Measurements from ENCODE around the gene DNAJC18.

Gene DNAJC18

DNA sequence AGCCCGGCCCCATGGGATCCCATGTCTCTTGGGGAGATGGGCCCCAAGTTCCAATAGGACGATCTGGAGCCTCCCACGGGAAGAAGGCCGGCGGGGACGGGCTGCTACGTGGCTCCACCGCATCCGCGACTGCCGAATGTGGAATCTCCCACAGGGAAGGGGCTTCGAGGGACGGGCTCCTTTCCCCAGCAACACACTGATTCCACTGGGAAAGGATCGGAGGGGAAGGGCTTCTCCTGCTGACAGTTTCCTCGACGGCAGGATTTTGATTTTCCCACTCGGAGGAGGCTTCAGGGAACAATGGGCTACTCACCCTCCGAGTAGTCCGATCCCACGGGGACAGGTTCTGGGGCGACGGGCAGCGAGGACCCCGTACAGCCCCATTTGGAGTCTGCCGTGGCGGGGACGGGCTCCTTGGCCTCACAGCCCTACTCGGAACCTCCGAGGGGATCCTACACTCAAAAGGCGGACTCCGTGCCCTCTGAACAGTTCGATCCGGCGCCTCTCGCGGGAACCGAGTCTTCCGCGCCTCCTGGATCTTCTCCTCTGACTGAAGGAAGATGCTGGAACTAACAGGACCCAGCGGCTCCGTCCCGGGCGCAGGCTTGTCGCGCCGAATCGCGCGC is 45.7 kb downstream of the DNAJC18 start (continued):
- TF ChIP-seq, protein P1, sequence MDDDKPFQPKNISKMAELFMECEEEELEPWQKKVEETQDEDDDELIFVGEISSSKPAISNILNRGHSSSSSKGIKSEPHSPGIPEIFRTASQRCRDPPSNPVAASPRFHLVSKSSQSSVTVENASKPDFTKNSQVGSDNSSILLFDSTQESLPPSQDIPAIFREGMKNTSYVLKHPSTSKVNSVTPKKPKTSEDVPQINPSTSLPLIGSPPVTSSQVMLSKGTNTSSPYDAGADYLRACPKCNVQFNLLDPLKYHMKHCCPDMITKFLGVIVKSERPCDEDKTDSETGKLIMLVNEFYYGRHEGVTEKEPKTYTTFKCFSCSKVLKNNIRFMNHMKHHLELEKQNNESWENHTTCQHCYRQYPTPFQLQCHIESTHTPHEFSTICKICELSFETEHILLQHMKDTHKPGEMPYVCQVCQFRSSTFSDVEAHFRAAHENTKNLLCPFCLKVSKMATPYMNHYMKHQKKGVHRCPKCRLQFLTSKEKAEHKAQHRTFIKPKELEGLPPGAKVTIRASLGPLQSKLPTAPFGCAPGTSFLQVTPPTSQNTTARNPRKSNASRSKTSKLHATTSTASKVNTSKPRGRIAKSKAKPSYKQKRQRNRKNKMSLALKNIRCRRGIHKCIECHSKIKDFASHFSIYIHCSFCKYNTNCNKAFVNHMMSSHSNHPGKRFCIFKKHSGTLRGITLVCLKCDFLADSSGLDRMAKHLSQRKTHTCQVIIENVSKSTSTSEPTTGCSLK (tag by site-specific recombination; IDR thresholded peaks at IDR 0.05), result no peak

DNA sequence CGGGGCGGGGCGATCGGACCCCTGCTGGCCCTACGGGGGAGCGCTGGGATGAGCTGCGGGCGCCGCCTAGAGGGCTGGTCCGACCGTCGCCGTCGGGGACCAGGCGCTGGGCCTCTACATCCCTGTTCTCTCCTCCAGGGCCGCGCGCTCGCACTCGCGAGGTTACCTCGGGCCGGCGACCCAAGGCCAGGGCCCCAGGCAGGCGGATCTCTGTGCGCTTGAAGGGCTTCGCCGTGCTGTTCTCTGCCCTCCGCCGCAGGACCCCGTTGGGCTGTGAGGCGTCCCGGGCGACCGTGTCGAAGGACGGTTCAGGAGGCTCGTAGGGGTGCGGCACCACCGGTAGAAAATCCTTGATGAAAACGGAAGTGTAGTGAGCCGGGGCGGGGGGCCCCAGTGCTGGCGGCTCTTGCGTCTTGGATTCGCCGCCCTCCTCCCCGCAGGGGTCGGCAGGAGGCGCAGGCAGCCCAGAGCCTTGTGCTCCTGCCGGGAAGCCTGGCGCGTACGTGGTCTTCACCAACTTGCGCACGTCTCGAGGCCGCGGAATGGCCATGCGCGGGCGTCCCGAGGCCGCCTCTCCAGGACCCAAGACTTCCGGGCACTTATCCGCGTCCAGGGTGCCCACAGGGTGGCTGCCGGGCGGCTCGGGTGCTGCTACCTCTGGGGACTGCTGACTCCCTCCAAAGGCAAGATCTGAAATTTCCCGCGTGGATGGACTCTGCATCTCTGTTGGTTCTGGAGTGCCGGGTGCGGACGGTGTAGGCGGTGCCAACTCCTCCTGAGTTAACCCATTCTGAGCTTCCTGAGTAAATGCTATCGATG is 46.4 kb downstream of the DNAJC18 start:
- Histone ChIP-seq H3K27ac (ENCODE audit: extremely low read depth, low read depth, low read length) (peak overlapping the region; percentile 62; the same call in 1 of the 2 replicates), H3K4me1 (ENCODE audit: control insufficient read depth, insufficient read depth, low read length) (no peaks in the 10 kb centered on the region; the same call in 1 of the 2 replicates), H3K9me3 (ENCODE audit: control insufficient read depth, insufficient read depth, low read depth, low read length) (no peaks in the 10 kb centered on the region), H3K4me3 (ENCODE audit: low read depth, low read length) (peak overlapping the region; percentile 22), H3K36me3 (ENCODE audit: control insufficient read depth in 2 of 2, insufficient read depth in 1 of 2, low read length in 2 of 2) (no peaks in the 10 kb centered on the region; a peak in 1 of 3 replicates)
- ChIA-PET CTCF (interaction anchor here (0.6 to 2.5 kb wide), 6 partner anchors 9 to 1047 kb away, joined by 3 to 18 read pairs (median 4); partner anchors contain the start of gene SPATA24), POLR2A (interaction anchor here (0.7 kb wide), 1 partner anchor 11 kb away, joined by 3 read pairs; the partner anchor contains the start of gene SPATA24)
- TF ChIP-seq ZNF202 (tag by site-specific recombination; IDR thresholded peaks at IDR 0.05; ENCODE audit: borderline replicate concordance) (0 out of 2 replicates have a peak, but pooled peaks have one; percentile 16), WT1 (tag by site-specific recombination; IDR thresholded peaks at IDR 0.05) (no peak), ZFHX2 (tag by site-specific recombination; conservative IDR thresholded peaks at IDR 0.05) (no peak)
- TF ChIP-seq, protein P2, sequence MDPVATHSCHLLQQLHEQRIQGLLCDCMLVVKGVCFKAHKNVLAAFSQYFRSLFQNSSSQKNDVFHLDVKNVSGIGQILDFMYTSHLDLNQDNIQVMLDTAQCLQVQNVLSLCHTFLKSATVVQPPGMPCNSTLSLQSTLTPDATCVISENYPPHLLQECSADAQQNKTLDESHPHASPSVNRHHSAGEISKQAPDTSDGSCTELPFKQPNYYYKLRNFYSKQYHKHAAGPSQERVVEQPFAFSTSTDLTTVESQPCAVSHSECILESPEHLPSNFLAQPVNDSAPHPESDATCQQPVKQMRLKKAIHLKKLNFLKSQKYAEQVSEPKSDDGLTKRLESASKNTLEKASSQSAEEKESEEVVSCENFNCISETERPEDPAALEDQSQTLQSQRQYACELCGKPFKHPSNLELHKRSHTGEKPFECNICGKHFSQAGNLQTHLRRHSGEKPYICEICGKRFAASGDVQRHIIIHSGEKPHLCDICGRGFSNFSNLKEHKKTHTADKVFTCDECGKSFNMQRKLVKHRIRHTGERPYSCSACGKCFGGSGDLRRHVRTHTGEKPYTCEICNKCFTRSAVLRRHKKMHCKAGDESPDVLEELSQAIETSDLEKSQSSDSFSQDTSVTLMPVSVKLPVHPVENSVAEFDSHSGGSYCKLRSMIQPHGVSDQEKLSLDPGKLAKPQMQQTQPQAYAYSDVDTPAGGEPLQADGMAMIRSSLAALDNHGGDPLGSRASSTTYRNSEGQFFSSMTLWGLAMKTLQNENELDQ (tag by site-specific recombination; IDR thresholded peaks at IDR 0.05; ENCODE audit: low read depth), result no peak
- TF ChIP-seq, protein P3, sequence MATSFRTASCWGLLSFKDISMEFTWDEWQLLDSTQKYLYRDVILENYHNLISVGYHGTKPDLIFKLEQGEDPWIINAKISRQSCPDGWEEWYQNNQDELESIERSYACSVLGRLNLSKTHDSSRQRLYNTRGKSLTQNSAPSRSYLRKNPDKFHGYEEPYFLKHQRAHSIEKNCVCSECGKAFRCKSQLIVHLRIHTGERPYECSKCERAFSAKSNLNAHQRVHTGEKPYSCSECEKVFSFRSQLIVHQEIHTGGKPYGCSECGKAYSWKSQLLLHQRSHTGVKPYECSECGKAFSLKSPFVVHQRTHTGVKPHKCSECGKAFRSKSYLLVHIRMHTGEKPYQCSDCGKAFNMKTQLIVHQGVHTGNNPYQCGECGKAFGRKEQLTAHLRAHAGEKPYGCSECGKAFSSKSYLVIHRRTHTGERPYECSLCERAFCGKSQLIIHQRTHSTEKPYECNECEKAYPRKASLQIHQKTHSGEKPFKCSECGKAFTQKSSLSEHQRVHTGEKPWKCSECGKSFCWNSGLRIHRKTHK (tag by site-specific recombination; IDR thresholded peaks at IDR 0.05), result no peak

DNA sequence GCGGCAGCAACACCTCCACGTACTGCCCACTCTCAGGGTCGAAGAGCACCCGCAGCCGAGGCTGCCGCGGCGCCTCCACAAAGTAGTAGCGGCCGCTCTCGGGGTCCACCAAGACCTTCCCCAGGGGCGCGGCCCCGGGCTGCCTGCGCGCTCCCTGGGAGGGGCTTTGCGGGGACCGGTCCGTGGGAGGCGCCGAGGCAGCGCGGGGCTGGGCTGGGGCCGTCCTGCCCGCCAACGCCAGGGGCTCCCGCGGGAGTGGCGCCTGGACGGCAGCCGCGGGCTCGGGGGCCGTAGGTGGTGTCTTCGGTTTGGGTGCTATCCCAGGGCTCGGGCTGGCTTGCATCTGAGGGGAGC is 47.0 kb downstream of the DNAJC18 start:
- no peaks in the 10 kb centered on the region for H3K36me3 ChIP-seq (ENCODE audit: control insufficient read depth in 2 of 2, insufficient read depth in 1 of 2, low read length in 2 of 2)
- POLR2A ChIA-PET, result interaction anchor here (0.7 kb wide), 1 partner anchor 11 kb away, joined by 3 read pairs; the partner anchor contains the start of gene SPATA24
- CTCF ChIA-PET, result interaction anchor here (0.6 to 2.5 kb wide), 5 partner anchors 9 to 1046 kb away, joined by 3 to 18 read pairs (median 4); partner anchors contain the start of gene SPATA24
- TF ChIP-seq ZSCAN23 (tag by site-specific recombination; IDR thresholded peaks at IDR 0.05), result no peak
- TF ChIP-seq SCRT2 (tag by site-specific recombination; IDR thresholded peaks at IDR 0.05), result no peak
- no peak for TF ChIP-seq ZNF544 (tag by site-specific recombination; IDR thresholded peaks at IDR 0.05)
- TF ChIP-seq, protein P4, sequence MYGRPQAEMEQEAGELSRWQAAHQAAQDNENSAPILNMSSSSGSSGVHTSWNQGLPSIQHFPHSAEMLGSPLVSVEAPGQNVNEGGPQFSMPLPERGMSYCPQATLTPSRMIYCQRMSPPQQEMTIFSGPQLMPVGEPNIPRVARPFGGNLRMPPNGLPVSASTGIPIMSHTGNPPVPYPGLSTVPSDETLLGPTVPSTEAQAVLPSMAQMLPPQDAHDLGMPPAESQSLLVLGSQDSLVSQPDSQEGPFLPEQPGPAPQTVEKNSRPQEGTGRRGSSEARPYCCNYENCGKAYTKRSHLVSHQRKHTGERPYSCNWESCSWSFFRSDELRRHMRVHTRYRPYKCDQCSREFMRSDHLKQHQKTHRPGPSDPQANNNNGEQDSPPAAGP (tag by site-specific recombination; IDR thresholded peaks at IDR 0.05), result no peak
- TF ChIP-seq ZNF169 (tag by site-specific recombination; IDR thresholded peaks at IDR 0.05), result no peak
- TF ChIP-seq ZNF610 (tag by site-specific recombination; IDR thresholded peaks at IDR 0.05; ENCODE audit: borderline replicate concordance), result no peak
- no peak for TF ChIP-seq ZNF114 (tag by site-specific recombination; IDR thresholded peaks at IDR 0.05)
- no peak for TF ChIP-seq ZNF132 (tag by site-specific recombination; IDR thresholded peaks at IDR 0.05; ENCODE audit: borderline replicate concordance)
- no peak for TF ChIP-seq ZNF423 (tag by site-specific recombination; IDR thresholded peaks at IDR 0.05)
- TF ChIP-seq WT1 (tag by site-specific recombination; IDR thresholded peaks at IDR 0.05), result no peak
- no peak for TF ChIP-seq ZNF112 (tag by site-specific recombination; IDR thresholded peaks at IDR 0.05)
- no peak for TF ChIP-seq ZNF510 (tag by site-specific recombination; IDR thresholded peaks at IDR 0.05; ENCODE audit: insufficient replicate concordance)
- no peak for TF ChIP-seq ZNF626 (tag by site-specific recombination; IDR thresholded peaks at IDR 0.05)
- TF ChIP-seq, protein P5, sequence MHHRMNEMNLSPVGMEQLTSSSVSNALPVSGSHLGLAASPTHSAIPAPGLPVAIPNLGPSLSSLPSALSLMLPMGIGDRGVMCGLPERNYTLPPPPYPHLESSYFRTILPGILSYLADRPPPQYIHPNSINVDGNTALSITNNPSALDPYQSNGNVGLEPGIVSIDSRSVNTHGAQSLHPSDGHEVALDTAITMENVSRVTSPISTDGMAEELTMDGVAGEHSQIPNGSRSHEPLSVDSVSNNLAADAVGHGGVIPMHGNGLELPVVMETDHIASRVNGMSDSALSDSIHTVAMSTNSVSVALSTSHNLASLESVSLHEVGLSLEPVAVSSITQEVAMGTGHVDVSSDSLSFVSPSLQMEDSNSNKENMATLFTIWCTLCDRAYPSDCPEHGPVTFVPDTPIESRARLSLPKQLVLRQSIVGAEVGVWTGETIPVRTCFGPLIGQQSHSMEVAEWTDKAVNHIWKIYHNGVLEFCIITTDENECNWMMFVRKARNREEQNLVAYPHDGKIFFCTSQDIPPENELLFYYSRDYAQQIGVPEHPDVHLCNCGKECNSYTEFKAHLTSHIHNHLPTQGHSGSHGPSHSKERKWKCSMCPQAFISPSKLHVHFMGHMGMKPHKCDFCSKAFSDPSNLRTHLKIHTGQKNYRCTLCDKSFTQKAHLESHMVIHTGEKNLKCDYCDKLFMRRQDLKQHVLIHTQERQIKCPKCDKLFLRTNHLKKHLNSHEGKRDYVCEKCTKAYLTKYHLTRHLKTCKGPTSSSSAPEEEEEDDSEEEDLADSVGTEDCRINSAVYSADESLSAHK (tag by site-specific recombination; IDR thresholded peaks at IDR 0.05), result no peak
- TF ChIP-seq ZNF560 (tag by site-specific recombination; IDR thresholded peaks at IDR 0.05; ENCODE audit: borderline replicate concordance), result no peak
- no peak for TF ChIP-seq ZNF350 (tag by site-specific recombination; IDR thresholded peaks at IDR 0.05)
- no peaks in the 10 kb centered on the region for H3K4me1 ChIP-seq (ENCODE audit: control insufficient read depth, insufficient read depth, low read length)
- no peaks in the 10 kb centered on the region for H3K9me3 ChIP-seq (ENCODE audit: control insufficient read depth, insufficient read depth, low read depth, low read length)
- H3K27ac ChIP-seq (ENCODE audit: extremely low read depth, low read depth, low read length), result peak overlapping the region; percentile 62; the same call in 1 of the 2 replicates
- H3K4me3 ChIP-seq (ENCODE audit: low read depth, low read length), result peak overlapping the region; percentile 17

Measured in HEK293 (cell line).